Measurements from ENCODE around the gene SGPL1.
A peak's percentile ranks its signal among the peaks of the same experiment; 100 is the strongest.
"Not testable (repeated sequence)": the region's sequence is repeated elsewhere in the genome, so short reads cannot be mapped to it uniquely, and the experiment has no call there.

SGPL1 gene

GRCh38 chr10:70815504-70816219 is at the start of gene SGPL1:
Gene SGPL1, plus strand, starts transcription at chr10:70815948. Its CDS starts 906 bp downstream, at chr10:70816854.
- peak in 1 of 2 experiments; percentile 83 for DNase-seq

GRCh38 chr10:70768026-70768685 is 47.6 kb upstream of the SGPL1 start:
- DNase-seq = not testable (repeated sequence)

- no peak for DNase-seq
Observed at GRCh38 chr10:70769121-70769520, 46.6 kb upstream of the SGPL1 start.

- DNase-seq = no peak
Observed at GRCh38 chr10:70770001-70770400, 45.7 kb upstream of the SGPL1 start.

- not testable (repeated sequence) for DNase-seq
Observed at GRCh38 chr10:70770516-70770915, 45.2 kb upstream of the SGPL1 start.

GRCh38 chr10:70771311-70772194 is 44.2 kb upstream of the SGPL1 start:
- no peak for DNase-seq

GRCh38 chr10:70772627-70773026 is 43.1 kb upstream of the SGPL1 start:
- no peak for DNase-seq

- no peak for DNase-seq
Observed at GRCh38 chr10:70773461-70773860, 42.3 kb upstream of the SGPL1 start.

GRCh38 chr10:70773965-70774809 is 41.6 kb upstream of the SGPL1 start:
- DNase-seq = no peak

GRCh38 chr10:70774810-70775678 is 40.7 kb upstream of the SGPL1 start:
- DNase-seq = no peak

GRCh38 chr10:70775679-70776454 is 39.9 kb upstream of the SGPL1 start:
- no peak for DNase-seq

GRCh38 chr10:70776455-70777005 is 39.2 kb upstream of the SGPL1 start:
- DNase-seq = no peak

GRCh38 chr10:70777063-70777875 is 38.5 kb upstream of the SGPL1 start:
- DNase-seq = no peak

- no peak for DNase-seq
Observed at GRCh38 chr10:70778267-70778924, 37.4 kb upstream of the SGPL1 start.

GRCh38 chr10:70779088-70779487 is 36.7 kb upstream of the SGPL1 start:
- DNase-seq = no peak

GRCh38 chr10:70779511-70780369 is 36.0 kb upstream of the SGPL1 start:
- DNase-seq = no peak

GRCh38 chr10:70780370-70780760 is 35.4 kb upstream of the SGPL1 start:
- no peak for DNase-seq

GRCh38 chr10:70780772-70781171 is 35.0 kb upstream of the SGPL1 start:
- DNase-seq = no peak

Measured in NCI-H526 (cell line).